ENCODE results near the gene CAD. TPM values are rescaled to one million over a fixed set of nuclear protein-coding genes. Genes with fewer than 3 reads are reported as not detected.
A peak's percentile ranks its signal among the peaks of the same experiment; 100 is the strongest.
"Not testable (repeated sequence)": the region's sequence is repeated elsewhere in the genome, so short reads cannot be mapped to it uniquely, and the experiment has no call there.

The CAD gene
- total RNA-seq, 1 experiment from 2014 or later = 41.5 TPM

DNA sequence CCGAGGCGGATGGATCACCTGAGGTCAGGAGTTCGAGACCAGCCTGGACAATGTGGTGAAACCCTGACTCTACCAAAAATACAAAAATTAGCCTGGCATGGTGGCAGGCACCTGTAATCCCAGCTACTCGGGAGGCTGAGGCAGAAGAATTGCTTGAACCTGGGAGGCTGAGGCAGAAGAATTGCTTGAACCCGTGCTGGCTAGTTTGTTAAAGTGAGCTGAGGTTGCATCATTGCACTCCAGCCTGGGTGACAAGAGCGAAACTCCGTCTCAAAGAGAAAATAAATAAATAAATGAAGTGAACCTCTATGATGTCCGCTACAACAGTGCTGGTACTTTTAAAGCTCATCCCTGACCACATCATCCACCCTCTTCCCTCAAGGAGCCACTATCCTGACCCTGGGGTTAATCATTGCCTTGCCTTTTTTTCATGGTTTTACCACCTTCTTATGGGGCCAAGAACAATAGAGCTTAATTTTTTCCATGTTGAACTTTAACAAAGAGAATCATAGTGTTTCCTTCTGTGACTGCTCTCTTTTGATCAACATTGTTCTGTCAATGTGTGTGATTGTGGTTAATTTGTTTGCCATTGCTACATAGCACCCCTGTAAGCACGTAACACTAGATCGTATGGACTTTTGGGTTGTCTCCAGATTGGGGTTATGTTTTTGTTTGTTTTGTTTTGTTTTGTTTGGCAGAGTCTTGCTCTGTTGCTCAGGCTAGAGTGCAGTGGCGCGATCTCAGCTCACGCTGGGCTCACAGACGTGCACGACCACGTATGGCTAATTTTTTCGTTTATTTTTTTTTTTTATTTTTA is 22.4 kb upstream of the CAD start:
- no peaks in the 10 kb centered on the region for H3K9me2 ChIP-seq (ENCODE audit: insufficient read depth)
- no peaks in the 10 kb centered on the region for H3K9me3 ChIP-seq (ENCODE audit: insufficient read depth, low read depth)
- ChIA-PET CTCF (no interaction called here), POLR2A (ENCODE audit: unreplicated experiment) (interaction anchor here (0.6 to 0.7 kb wide), 2 partner anchors 23 to 127 kb away, joined by 3 read pairs; no protein-coding TSS in a partner anchor)
- no peaks in the 10 kb centered on the region for H3K79me2 ChIP-seq (ENCODE audit: low read depth)
- H3K4me2 ChIP-seq = no peak overlapping the region
- no peak for DNase-seq
- no peaks in the 10 kb centered on the region for H4K20me1 ChIP-seq (ENCODE audit: insufficient read depth)
- TF ChIP-seq EZH2 (IDR thresholded peaks at IDR 0.05; ENCODE audit: low read depth) = no peak
- TF ChIP-seq, protein P1, sequence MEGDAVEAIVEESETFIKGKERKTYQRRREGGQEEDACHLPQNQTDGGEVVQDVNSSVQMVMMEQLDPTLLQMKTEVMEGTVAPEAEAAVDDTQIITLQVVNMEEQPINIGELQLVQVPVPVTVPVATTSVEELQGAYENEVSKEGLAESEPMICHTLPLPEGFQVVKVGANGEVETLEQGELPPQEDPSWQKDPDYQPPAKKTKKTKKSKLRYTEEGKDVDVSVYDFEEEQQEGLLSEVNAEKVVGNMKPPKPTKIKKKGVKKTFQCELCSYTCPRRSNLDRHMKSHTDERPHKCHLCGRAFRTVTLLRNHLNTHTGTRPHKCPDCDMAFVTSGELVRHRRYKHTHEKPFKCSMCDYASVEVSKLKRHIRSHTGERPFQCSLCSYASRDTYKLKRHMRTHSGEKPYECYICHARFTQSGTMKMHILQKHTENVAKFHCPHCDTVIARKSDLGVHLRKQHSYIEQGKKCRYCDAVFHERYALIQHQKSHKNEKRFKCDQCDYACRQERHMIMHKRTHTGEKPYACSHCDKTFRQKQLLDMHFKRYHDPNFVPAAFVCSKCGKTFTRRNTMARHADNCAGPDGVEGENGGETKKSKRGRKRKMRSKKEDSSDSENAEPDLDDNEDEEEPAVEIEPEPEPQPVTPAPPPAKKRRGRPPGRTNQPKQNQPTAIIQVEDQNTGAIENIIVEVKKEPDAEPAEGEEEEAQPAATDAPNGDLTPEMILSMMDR (conservative IDR thresholded peaks at IDR 0.05) = no peak
- H3K27me3 ChIP-seq (ENCODE audit: insufficient read depth, low read depth) = no peaks in the 10 kb centered on the region
- no peaks in the 10 kb centered on the region for H3K36me3 ChIP-seq (ENCODE audit: low read depth)
- no peaks in the 10 kb centered on the region for H3F3A ChIP-seq (ENCODE audit: insufficient read depth, low read depth)
- no peak overlapping the region for H3K4me3 ChIP-seq
- no TSS peak for BruUV-seq (replicated peaks)
- intact Hi-C loops (cut with micrococcal nuclease; ENCODE audit: unreplicated experiment) = no loop called here
- no peaks in the 10 kb centered on the region for H3K4me1 ChIP-seq (replicated peaks; ENCODE audit: insufficient read depth)
- no peak overlapping the region for H2AFZ ChIP-seq
- no peak overlapping the region for H3K27ac ChIP-seq

DNA sequence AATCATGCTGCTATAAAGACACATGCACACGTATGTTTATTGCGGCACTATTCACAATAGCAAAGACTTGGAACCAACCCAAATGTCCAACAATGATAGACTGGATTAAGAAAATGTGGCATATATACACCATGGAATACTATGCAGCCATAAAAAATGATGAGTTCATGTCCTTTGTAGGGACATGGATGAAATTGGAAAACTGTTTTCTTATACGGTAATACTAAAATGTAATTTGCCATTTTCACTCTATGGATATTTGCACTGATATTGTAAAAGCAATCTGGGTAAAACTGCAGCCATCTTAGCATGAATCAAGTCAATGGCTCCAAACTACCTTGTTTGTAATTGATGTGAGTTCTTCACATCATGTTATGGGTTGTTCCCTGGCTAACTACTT is 21.4 kb upstream of the CAD start:
- POLR2A ChIA-PET (ENCODE audit: unreplicated experiment); CTCF ChIA-PET; H3K27ac ChIP-seq; H3F3A ChIP-seq (ENCODE audit: insufficient read depth, low read depth); H3K4me3 ChIP-seq; H3K4me1 ChIP-seq (replicated peaks; ENCODE audit: insufficient read depth); H3K36me3 ChIP-seq (ENCODE audit: low read depth); intact Hi-C loops (cut with micrococcal nuclease; ENCODE audit: unreplicated experiment); DNase-seq; H4K20me1 ChIP-seq (ENCODE audit: insufficient read depth); H3K4me2 ChIP-seq; H3K9me2 ChIP-seq (ENCODE audit: insufficient read depth); BruUV-seq (replicated peaks); H2AFZ ChIP-seq; H3K27me3 ChIP-seq (ENCODE audit: insufficient read depth, low read depth); H3K9me3 ChIP-seq (ENCODE audit: insufficient read depth, low read depth); H3K79me2 ChIP-seq (ENCODE audit: low read depth): not testable (repeated sequence)

DNA sequence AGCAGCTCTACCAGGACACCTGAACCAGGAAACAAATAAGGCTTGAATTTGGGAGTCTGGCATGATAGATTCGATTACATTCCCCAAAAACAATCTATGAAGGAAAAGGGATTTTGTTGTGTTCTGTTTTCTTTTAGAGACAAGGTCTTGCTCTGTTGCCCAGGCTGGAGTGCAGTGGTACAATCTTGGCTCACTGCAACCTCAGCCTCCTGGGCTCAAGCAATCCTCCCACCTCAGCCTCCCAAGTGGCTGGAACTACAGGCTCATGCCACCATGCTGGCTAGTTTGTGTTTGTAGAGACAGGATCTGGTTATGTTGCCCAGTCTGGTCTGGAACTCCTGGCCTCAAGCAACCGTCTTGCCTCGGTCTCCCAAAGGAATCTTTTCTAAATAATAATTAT is 19.1 kb upstream of the CAD start:
- H3K4me1 ChIP-seq (replicated peaks; ENCODE audit: insufficient read depth); CTCF ChIA-PET; intact Hi-C loops (cut with micrococcal nuclease; ENCODE audit: unreplicated experiment); POLR2A ChIA-PET (ENCODE audit: unreplicated experiment); H3K79me2 ChIP-seq (ENCODE audit: low read depth); H3K27ac ChIP-seq; H3K27me3 ChIP-seq (ENCODE audit: insufficient read depth, low read depth); H3K9me2 ChIP-seq (ENCODE audit: insufficient read depth); H3K4me3 ChIP-seq; DNase-seq; H3F3A ChIP-seq (ENCODE audit: insufficient read depth, low read depth); H4K20me1 ChIP-seq (ENCODE audit: insufficient read depth); H2AFZ ChIP-seq; H3K9me3 ChIP-seq (ENCODE audit: insufficient read depth, low read depth); H3K4me2 ChIP-seq; H3K36me3 ChIP-seq (ENCODE audit: low read depth): not testable (repeated sequence)
- BruUV-seq (replicated peaks) = TSS peak; percentile 23

DNA sequence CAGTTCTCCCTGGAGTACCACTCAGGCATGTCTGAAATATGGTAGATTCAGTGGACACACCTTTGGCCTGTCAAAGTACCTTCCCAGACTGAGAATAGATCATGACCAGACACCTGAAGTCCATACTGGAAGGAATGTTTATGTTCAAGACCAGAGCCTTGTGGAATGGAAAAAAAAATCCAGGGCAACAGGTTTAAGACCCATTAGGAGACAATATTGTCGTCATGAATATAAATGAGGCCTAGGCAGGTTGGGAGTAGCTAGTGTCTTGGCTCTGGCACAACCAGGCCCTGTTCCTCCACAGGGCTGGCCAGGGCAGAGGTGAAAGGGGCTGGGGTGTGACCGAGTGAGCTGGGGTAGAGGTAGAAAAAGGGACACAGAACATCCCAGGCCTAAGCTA is 18.5 kb upstream of the CAD start:
- CTCF ChIA-PET = interaction anchor here (0.5 to 0.7 kb wide), 2 partner anchors 29 to 32 kb away, joined by 3 to 9 read pairs; no protein-coding TSS in a partner anchor
- intact Hi-C loops (cut with micrococcal nuclease; ENCODE audit: unreplicated experiment) = no loop called here
- TF ChIP-seq, protein P1 (conservative IDR thresholded peaks at IDR 0.05) = no peak
- TF ChIP-seq EZH2 (IDR thresholded peaks at IDR 0.05; ENCODE audit: low read depth) = no peak
- no peaks in the 10 kb centered on the region for H3K4me1 ChIP-seq (replicated peaks; ENCODE audit: insufficient read depth)
- H3K27ac ChIP-seq = no peak overlapping the region
- no peaks in the 10 kb centered on the region for H3K9me3 ChIP-seq (ENCODE audit: insufficient read depth, low read depth)
- DNase-seq = no peak
- 0 out of 2 replicates have a peak, but pooled peaks cover 4% of the 10 kb centered on the region for H3F3A ChIP-seq (ENCODE audit: insufficient read depth, low read depth)
- H3K4me3 ChIP-seq = no peak overlapping the region
- H3K36me3 ChIP-seq (ENCODE audit: low read depth) = no peaks in the 10 kb centered on the region
- no TSS peak for BruUV-seq (replicated peaks)
- no peaks in the 10 kb centered on the region for H3K9me2 ChIP-seq (ENCODE audit: insufficient read depth)
- H3K27me3 ChIP-seq (ENCODE audit: insufficient read depth, low read depth) = no peaks in the 10 kb centered on the region
- no peak overlapping the region for H3K4me2 ChIP-seq
- no peaks in the 10 kb centered on the region for H3K79me2 ChIP-seq (ENCODE audit: low read depth)
- H4K20me1 ChIP-seq (ENCODE audit: insufficient read depth) = no peaks in the 10 kb centered on the region
- POLR2A ChIA-PET (ENCODE audit: unreplicated experiment) = interaction anchor here (0.7 kb wide), 1 partner anchor 124 kb away, joined by 3 read pairs; no protein-coding TSS in a partner anchor
- H2AFZ ChIP-seq = no peak overlapping the region
